C4-2B (cell line): ENCODE results near the gene SPRY2.

Experiments used
- H3K27ac ChIP-seq: fragments of 450-650 bp; 2 replicates; pipeline ENCODE4 v1.5.1; 2017
- CTCF ChIP-seq: fragments of 450-650 bp; conservative IDR thresholded peaks from 2 replicates; pipeline ENCODE4 v1.5.1; 2017; ENCODE audit warnings: mild to moderate bottlenecking
- ZFX ChIP-seq: fragments of 450-650 bp; IDR thresholded peaks from 2 replicates; pipeline ENCODE4 v1.6.1; 2017

SPRY2 gene

GRCh38 chr13:80339912-80340650 is 845 bp downstream of the SPRY2 start:
- TF ChIP-seq CTCF, result no peak
- no peak for TF ChIP-seq ZFX
- peak overlapping the region; percentile 38 for H3K27ac ChIP-seq

GRCh38 chr13:80339563-80339911 is 1.4 kb downstream of the SPRY2 start:
- H3K27ac ChIP-seq, result no peak overlapping the region; the same call in 1 of the 2 replicates
- TF ChIP-seq ZFX (no peak), CTCF (no peak)

GRCh38 chr13:80338781-80339562 is 2.0 kb downstream of the SPRY2 start:
- TF ChIP-seq CTCF (no peak; the same call in 1 of the 2 replicates), ZFX (no peak)
- H3K27ac ChIP-seq, result peak overlapping the region; percentile 15; the same call in 1 of the 2 replicates

- no peak overlapping the region for H3K27ac ChIP-seq
- no peak for TF ChIP-seq CTCF
- no peak for TF ChIP-seq ZFX
Observed at GRCh38 chr13:80337288-80338081, 3.4 kb downstream of the SPRY2 start.

GRCh38 chr13:80336776-80337287 is 4.1 kb downstream of the SPRY2 start:
- TF ChIP-seq ZFX (no peak), CTCF (no peak)
- H3K27ac ChIP-seq, result no peak overlapping the region

- TF ChIP-seq ZFX (no peak), CTCF (no peak)
- no peak overlapping the region for H3K27ac ChIP-seq
Observed at GRCh38 chr13:80336370-80336769, 4.6 kb downstream of the SPRY2 start.
